Activated CD8-positive, alpha-beta memory T cell treated with anti-CD3 and anti-CD28 coated beads, Interleukin-2, amount 50 U/mL, for 1 hour (primary cell): ENCODE data around the gene ARL14EP.
A peak's percentile ranks its signal among the peaks of the same experiment; 100 is the strongest.

ENCODE experiments used
- DNase-seq: peaks from one replicate; pipeline ENCODE4 v3.0.0-alpha.2; 2020; ENCODE audit errors: extremely low read depth

The ARL14EP gene

GRCh38 chr11:30322826-30323710 lies at the start of gene ARL14EP:
TSS of gene ARL14EP (plus strand) at chr11:30323104. CDS start at chr11:30330949, 7,845 bp downstream.
- DNase-seq, result peak; percentile 71

- DNase-seq, result no peak
Observed at GRCh38 chr11:30277176-30277575, 45.7 kb upstream of the ARL14EP start.

- DNase-seq, result no peak
Observed at GRCh38 chr11:30279796-30280195, 43.1 kb upstream of the ARL14EP start.

DNA sequence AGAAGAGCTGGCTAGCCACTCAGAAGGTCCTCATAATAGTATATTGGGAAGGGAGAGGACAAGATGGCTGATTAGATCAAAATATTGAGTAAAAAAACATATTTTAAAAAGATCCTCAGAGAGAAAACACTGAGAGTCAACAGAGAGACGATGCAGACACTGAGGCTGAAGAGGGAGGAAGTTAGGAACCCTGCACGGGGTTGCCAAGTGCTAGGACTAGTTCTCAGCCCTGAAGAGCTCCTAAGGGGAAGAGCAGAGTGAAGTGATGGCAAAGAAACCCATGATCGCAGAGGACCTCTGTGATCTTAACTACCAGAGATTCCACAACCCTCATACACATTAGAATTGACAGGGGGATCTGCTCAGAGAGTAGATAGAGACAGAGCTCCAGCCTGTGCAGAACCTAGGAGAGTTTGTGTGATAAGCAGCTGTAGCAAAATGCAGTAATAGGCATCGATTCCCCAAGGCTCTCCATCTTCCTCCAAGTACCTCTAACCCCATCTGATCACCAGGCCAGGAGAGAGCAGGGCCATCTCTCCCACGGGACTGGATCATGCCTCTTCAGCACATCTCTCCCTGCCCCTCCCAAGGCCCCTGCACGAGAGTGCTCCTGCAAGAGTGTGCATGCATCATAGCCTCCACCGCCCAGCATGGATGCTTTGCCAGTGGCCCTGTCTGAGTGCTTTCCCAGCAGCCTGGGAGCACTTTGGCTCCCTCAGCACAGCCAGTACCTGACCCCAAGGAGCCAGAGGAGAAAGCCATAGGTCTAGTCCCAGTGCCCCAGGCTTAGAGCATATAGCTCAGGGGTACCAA lies 41.2 kb upstream of the ARL14EP start:
- DNase-seq, result no peak

GRCh38 chr11:30282289-30282631 lies 40.6 kb upstream of the ARL14EP start:
- DNase-seq, result no peak

DNA sequence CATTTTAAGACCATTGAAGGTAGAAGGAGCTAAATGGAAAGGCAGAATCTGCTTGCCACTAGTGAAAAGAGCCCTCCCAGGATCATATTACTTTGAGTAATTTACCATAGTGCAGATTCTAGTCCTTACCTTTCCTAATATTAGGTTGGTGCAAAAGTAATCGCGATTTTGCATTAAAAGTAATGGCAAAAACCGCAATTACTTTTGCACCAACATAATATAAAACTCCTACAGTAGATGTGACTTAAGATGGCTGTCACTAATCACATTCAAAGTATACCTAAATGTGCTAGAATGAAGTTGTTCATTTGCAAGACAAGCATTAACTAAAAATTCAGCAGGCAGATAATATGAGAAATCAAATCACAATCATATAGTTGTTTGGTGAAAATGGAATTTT lies 38.1 kb upstream of the ARL14EP start:
- no peak for DNase-seq

DNA sequence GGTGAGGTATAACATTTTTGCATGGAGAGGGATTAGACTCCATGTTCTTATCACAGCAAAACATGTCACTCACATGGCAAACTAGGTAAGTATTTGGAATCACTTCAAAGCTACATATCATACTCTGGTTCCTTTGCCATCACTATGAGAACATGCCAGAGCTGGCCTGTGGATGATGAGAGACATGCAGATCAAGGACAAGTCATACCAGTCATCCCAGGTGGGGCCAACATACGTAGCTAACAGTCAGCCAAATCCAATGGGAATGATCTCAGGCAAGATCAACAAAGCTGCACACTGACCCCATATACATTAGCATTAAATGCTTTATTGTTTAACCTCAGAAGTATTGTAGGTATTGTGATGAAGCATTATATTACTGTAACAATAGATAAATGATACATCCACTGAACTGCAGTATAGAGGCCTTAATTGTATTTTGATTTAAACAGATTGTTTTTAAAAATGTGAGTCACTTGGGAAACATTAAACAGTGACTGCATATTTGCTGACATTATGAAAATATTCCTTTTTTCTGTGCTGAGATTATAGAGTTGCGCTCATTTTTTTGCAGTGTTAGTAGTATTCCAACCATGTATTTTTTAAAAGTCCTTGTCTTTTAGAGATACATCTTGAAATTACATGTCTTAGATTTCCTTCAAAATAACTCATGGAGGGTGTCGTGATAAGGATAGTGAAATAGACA lies 37.3 kb upstream of the ARL14EP start:
- no peak for DNase-seq

DNA sequence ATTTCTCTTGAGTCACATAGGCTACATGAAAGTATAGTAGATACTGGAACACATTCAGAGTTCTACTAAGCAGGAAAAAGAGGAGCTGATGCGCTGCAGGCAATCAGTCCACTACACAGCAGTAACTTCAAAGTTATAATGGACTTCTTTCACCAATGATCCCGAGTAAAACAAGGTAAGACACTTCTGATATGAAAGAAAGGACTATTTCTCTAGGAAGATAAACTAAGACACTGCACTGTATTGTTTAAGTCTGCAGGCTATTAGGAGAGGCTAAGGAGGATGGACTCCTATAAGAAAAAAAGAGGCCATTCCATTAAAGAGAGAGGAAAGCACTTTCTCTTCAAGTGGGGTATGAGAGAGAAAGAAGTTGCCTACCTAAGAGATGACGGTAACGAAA lies 31.6 kb upstream of the ARL14EP start:
- no peak for DNase-seq

GRCh38 chr11:30292545-30292944 lies 30.4 kb upstream of the ARL14EP start:
- no peak for DNase-seq

GRCh38 chr11:30295178-30295885 lies 27.6 kb upstream of the ARL14EP start:
- no peak for DNase-seq

DNA sequence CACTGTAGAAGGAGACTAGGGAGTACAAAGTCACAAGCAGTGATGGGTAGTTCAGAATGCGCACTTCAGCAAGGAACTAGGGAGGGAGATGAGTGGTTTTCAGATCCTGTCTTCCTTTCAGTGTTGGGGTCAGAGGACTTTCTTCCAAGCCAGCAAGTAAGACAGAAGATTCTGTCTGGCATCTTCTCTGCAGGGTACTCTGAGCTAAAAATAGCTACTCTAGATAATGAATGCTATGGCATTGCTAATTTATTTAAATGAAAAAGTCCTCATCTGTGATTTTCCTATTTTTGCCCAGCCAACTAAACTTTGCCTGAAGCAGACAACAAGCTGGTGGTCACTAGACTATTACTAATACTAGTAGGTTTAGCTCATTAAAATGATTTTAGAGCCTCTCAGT lies 18.3 kb upstream of the ARL14EP start:
- no peak for DNase-seq

DNA sequence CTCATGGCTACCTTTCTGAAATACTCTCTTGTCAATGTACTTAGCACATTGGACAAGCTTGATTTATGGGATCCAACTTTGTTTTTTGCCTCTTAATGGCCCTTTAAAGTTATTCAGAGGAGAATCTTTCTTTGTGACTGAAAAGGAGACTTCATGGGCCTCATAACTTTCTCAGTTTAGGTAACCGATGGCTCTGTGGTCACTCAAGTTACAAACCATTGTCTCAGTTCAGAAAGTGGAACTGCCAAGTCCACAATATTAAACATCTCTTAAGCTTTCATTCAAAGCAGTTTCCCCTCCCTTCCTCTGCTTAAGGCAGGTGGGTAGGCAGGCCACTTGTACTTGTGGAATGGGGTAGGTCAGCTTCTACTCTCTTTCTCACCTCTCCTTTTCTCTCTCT lies 12.3 kb upstream of the ARL14EP start:
- DNase-seq, result no peak

GRCh38 chr11:30311189-30311588 lies 11.7 kb upstream of the ARL14EP start:
- no peak for DNase-seq

- no peak for DNase-seq
Observed at GRCh38 chr11:30312243-30312642, 10.7 kb upstream of the ARL14EP start.

- no peak for DNase-seq
Observed at GRCh38 chr11:30313580-30313979, 9.3 kb upstream of the ARL14EP start.

DNA sequence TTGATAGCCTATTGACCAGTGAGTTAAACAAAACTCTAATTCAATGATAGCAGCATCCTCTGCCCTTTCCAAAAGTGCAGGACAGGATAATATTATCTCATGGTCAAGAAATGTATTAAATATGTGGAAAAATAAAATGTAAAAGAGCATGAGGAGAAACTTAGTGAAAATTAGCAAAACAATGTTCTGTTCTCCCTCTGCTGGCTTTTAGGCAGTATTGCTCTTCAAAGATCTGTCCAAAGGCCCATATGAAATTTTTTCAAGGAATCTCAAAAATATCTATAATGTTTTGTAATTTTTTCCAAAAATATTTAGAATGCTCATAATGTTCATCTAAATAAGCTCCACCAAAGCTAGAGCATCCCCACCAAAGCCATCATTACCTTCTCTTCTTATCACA lies 8.3 kb upstream of the ARL14EP start:
- no peak for DNase-seq

GRCh38 chr11:30316237-30316636 lies 6.7 kb upstream of the ARL14EP start:
- DNase-seq, result no peak

DNA sequence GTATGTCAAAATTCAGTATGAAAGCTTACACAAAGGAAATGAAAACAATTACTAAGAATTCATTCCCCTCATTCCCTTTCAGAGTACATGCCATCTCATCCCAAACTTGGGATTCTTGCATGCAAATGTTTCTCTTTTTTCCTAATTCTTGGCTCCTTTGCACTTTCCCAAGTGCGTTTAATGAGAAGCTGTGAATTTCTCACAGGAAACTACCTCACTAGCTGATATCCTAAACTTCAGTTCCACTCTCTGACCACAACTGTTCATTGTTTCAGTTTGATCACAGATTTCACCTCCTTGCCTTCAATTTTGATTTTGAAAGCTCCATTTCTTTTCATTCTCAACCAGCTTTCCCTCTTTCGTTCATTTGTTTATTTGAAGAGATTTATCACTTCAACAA lies 5.9 kb upstream of the ARL14EP start:
- DNase-seq, result no peak

DNA sequence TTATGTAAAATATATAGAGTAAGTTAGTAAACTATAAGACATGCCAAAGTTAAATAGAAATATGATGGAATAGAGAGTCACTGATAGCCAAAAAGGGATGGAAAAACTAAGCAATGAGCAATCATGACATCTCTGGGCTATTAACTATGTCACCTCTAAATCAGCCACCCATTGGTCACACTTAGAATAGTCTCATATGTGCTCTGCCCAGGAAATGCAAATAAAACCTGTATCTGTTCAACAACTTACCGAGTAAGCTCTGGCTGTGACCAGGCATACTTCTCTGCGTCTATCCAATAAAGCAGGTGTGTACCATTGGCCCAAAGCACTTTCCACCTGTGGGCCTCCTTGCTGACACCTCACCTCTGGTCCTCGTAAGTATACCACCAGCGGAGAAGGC lies 1.6 kb upstream of the ARL14EP start:
- DNase-seq, result no peak

DNA sequence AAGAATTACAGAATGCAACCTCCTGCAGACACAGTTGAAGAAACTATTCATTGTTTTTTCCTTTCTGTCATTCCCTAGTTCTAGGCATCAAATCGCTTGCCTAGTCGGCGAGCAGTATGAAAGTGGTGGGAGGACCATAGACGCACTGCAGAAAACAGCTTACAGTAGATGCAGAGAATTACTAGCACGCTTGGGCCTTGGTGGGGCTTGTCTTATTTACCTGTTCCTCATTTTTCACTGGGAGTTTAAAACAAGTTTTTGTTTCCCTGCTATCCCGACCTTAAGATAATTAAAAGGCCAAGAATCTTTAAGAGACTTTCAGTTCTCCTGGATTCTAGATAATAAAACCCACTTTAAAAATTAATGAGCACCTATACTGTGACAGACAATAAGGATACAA lies 713 bp upstream of the ARL14EP start:
- no peak for DNase-seq

DNA sequence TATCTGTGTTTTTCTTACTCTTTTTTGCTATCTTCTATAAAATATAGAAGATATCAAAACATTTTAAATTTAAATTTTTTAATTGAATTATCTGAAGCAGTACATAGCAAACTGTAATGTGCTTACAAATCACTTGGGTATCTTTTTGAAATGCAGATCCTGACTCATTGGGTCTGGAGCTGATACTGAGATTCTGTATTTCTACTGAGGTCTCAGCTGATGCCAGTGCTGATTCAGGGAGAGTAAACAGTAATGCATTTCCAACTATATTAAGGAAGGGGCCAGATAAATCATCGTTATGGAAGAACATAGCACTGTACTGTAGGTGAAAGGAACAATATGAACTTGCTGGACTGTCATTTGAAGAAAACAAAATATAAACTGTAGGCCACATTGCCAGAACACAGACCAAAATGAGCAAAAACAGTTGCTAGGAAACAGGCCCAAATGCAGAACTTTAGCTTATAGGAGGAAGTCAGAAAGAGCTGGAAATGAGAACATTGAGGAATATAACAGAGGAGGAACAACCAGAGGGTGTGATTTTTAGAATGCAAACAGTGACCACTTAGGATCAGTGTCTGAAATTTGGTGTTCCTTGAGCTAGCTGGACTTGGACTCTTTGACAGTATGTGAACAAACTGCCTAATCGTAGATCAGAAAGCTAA lies 3.3 kb downstream of the ARL14EP start:
- DNase-seq, result no peak
